ENCODE data around the gene PLIN5. TPM values are rescaled to one million over a fixed set of nuclear protein-coding genes. Genes with fewer than 3 reads are reported as not detected.
"Not testable (repeated sequence)": the region's sequence is repeated elsewhere in the genome, so short reads cannot be mapped to it uniquely, and the experiment has no call there.

The PLIN5 gene
- total RNA-seq, 2 experiments from 2014 or later, result 0.32 to 0.56 TPM

DNA sequence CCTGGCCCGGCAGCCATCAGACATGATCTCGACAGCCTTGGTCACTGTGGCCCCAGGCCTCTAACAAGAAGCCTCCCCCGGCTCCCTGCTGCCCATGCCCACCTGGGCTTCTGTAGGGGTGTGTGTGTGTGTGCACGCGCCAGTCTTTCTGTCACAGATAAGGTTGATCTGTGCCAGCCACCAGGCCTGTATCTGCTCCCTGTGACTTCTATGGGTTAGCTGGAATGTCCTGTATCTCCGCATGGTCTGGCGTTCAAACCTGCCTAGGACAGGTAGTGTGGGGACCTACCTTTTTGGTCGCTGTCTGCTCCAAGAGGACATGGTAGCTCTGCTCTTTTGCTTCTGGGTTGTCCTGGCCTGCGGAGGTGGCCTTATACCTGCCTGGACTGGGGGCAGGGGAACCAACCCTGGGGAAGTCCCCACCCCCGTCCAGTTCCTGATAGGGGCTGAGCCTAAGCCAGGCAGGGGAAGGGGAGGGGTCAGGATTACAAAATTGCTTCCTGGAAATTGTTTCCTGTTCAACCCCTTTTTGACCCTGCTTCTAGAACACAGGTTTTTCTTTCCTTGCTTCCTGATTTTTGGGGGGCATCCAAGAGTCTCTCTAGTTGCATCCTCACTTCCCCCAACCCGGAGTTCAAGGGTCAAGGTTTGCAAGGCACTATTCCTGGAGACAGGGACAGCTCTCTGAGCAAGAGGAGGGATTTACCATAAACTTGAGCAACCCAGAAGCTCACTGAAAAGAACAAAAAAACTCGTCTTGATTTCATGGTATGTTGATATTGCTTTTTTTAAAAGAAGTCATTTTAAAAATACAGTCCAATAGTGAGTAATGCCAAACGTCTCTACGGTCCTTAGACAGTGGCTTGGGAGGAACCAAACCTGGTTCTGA is 4.9 kb upstream of the PLIN5 start, which contains the start of gene LRG1:
TSS of gene LRG1 (minus strand) at position 344 of the 889 bp plus-strand sequence. CDS start at position 321, 23 bp downstream.
- peak within 1 kb of the TSS; percentile 68 for H3K4me3 Mint-ChIP-seq
- DNase-seq, result peak; percentile 27

GRCh38 chr19:4539169-4539692 is 4.2 kb upstream of the PLIN5 start:
- peaks cover 11% of the 10 kb centered on the region for H3K4me1 Mint-ChIP-seq
- H3K9me3 Mint-ChIP-seq, result no peaks in the 10 kb centered on the region
- no peak for DNase-seq
- H3K36me3 Mint-ChIP-seq, result no peaks in the 10 kb centered on the region
- no peak overlapping the region for H3K27ac Mint-ChIP-seq
- H3K27me3 Mint-ChIP-seq, result peaks cover 25% of the 10 kb centered on the region
- H3K4me3 Mint-ChIP-seq, result no peak overlapping the region

More for the DNA sequence above, 4.9 kb upstream of the PLIN5 start, which contains the start of gene LRG1:
- Mint-ChIP-seq H3K27ac (no peak within 1 kb of the TSS), H3K4me1 (peaks cover 11% of the 10 kb centered on the region), H3K27me3 (peaks cover 23% of the 10 kb centered on the region), H3K9me3 (no peaks in the 10 kb centered on the region), H3K36me3 (no peaks in the 10 kb centered on the region)

DNA sequence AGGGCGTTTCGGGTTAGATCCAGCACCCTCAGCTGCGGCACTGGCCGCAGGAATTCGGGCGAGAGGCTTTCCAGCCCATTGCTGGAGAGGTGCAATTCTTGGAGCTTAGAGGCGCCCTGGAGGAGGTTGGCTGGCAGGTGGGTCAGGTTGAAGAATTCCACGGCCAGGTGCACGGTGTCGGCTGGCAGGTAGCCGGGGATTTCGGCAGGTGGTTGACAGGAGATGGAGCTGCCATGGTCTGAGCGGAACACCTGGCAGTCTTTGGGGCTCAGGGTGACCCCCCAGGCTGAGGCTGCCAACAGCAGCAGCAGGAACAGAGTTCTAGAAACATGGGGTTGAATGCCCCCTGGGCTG is 3.6 kb upstream of the PLIN5 start:
- no peak overlapping the region for H3K4me3 Mint-ChIP-seq
- H3K36me3 Mint-ChIP-seq, result no peaks in the 10 kb centered on the region
- no peak for DNase-seq
- H3K27ac Mint-ChIP-seq, result no peak overlapping the region
- H3K4me1 Mint-ChIP-seq, result peaks cover 11% of the 10 kb centered on the region
- no peaks in the 10 kb centered on the region for H3K9me3 Mint-ChIP-seq
- H3K27me3 Mint-ChIP-seq, result peaks cover 25% of the 10 kb centered on the region

- no peak for DNase-seq
- Mint-ChIP-seq H3K9me3 (no peaks in the 10 kb centered on the region), H3K27me3 (peaks cover 25% of the 10 kb centered on the region), H3K4me3 (no peak overlapping the region), H3K27ac (no peak overlapping the region), H3K4me1 (peaks cover 11% of the 10 kb centered on the region), H3K36me3 (no peaks in the 10 kb centered on the region)
Measured at GRCh38 chr19:4537953-4538600, 3.1 kb upstream of the PLIN5 start.

DNA sequence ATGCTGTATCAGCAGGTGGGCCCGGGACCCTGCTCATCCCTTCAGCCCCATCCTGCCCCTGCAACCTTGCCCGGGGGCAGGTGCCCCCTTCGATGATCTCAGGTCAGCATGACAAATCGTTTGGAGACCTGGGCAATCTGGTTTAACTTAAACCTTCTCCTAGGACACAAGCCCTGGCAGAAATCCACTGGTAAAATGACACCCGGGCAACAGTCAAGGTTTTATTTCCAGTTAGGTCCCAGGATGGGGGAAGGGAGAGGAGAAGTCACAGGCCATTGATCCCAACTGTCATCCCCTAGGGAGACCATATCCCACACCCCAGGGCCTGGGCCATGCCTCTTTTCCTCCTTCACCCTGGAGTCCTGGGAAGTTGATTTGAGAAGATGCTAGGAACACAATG is 1.8 kb upstream of the PLIN5 start:
- Mint-ChIP-seq H3K4me1 (peaks cover 11% of the 10 kb centered on the region), H3K9me3 (no peaks in the 10 kb centered on the region), H3K4me3 (no peak overlapping the region), H3K27ac (no peak overlapping the region), H3K36me3 (no peaks in the 10 kb centered on the region), H3K27me3 (peaks cover 25% of the 10 kb centered on the region)
- no peak for DNase-seq

- Mint-ChIP-seq H3K4me3 (no peak overlapping the region), H3K27ac (no peak overlapping the region), H3K4me1 (peaks cover 5% of the 10 kb centered on the region), H3K9me3 (no peaks in the 10 kb centered on the region), H3K36me3 (no peaks in the 10 kb centered on the region), H3K27me3 (peaks cover 13% of the 10 kb centered on the region)
- DNase-seq, result no peak
Measured at GRCh38 chr19:4533835-4534424, 1.1 kb downstream of the PLIN5 start.

- Mint-ChIP-seq H3K36me3 (no peaks in the 10 kb centered on the region), H3K9me3 (no peaks in the 10 kb centered on the region), H3K27ac (no peak overlapping the region), H3K27me3 (peaks cover 11% of the 10 kb centered on the region), H3K4me1 (peaks cover 5% of the 10 kb centered on the region), H3K4me3 (no peak overlapping the region)
- DNase-seq, result no peak
Measured at GRCh38 chr19:4533334-4533733, 1.7 kb downstream of the PLIN5 start.

DNA sequence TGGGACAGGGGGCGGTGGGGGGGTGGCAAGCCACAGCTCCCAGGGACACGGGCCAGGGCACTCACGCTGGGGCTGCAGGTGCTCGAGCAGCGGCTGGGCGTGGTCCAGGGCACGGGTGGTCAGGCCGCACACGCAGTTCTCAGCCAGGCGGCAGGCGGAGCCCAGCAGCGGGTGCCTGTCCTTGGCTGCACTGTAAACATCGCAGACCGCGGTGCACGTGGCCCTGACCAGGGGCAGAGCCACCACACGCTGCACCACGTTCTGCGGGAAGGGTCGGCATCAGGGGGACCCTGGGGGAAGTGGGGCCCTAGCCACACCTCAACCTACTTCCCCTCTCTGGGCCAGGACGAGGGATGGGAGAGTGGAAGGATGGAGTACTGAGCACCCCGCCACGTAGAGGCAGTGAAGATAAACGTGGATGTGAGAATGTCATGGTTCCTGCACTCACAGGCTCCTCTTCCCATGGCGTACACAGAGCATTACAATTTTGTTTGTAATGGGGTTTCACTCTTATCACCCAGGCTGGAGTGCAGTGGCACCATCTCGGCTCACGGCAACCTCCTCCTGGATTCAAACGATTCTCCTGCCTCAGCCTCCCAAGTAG is 3.4 kb downstream of the PLIN5 start:
- H3K4me1 Mint-ChIP-seq, result peaks cover 5% of the 10 kb centered on the region

DNA sequence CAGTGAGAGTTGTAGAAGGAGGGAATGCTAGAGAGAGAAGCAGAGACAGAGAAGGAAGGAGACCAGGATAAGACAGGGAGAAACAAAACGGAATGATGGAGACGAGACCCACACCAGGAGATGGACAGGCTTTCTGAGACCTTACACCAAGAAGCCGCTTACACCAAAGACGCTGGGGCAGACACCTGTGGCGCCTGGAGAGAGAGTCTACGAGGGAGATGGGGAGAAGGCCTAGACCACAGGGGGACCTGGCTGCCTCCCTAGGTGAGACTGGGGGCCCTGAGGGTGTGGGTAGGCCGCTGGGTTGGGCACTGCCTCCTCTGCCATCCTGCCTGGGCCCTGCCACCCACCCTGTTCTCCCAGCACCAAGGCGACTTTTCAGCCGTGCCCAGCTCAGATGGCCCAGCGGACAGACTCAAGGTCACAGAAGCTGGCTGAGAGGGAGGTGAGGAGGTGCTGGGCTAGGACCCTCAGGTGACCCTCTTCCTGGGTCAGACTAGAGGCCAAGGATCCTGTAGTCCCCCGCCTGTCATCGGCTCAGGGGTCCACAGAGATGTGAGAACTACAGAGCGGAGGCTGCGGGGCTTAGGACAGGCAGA is 5.0 kb downstream of the PLIN5 start:
- no peak overlapping the region for H3K4me3 Mint-ChIP-seq

More for the DNA sequence above, 3.4 kb downstream of the PLIN5 start:
- H3K9me3 Mint-ChIP-seq, result no peaks in the 10 kb centered on the region
- no peak overlapping the region for H3K4me3 Mint-ChIP-seq
- H3K27ac Mint-ChIP-seq, result no peak overlapping the region
- no peak for DNase-seq
- H3K36me3 Mint-ChIP-seq, result no peaks in the 10 kb centered on the region
- peaks cover 8% of the 10 kb centered on the region for H3K27me3 Mint-ChIP-seq

DNA sequence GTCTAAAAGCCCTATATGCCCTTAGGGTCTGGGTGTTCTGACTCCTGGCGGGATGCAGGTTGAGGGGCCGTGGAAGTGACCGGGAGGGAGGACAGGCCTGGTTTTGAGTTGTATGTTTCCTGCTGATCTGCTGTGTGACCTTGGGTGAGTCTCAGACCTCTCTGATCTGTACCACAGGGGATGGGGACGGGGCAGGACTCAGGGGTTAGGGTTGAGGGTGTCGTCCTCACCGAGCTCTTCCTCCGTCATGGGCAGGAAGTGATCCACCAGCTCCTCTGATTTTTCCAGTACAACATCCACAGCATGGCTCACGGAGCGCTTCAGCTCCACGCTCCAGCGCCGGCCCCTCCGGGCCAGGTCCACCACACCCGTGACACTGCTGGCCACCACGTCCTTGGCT is 6.2 kb downstream of the PLIN5 start:
- H3K36me3 Mint-ChIP-seq, result no peaks in the 10 kb centered on the region
- H3K27me3 Mint-ChIP-seq, result no peaks in the 10 kb centered on the region
- no peak for DNase-seq
- no peaks in the 10 kb centered on the region for H3K4me1 Mint-ChIP-seq
- H3K9me3 Mint-ChIP-seq, result no peaks in the 10 kb centered on the region
- H3K4me3 Mint-ChIP-seq, result no peak overlapping the region
- H3K27ac Mint-ChIP-seq, result no peak overlapping the region

More for the DNA sequence above, 5.0 kb downstream of the PLIN5 start:
- Mint-ChIP-seq H3K27ac (no peak overlapping the region), H3K36me3 (no peaks in the 10 kb centered on the region), H3K27me3 (peaks cover 2% of the 10 kb centered on the region), H3K4me1 (no peaks in the 10 kb centered on the region), H3K9me3 (no peaks in the 10 kb centered on the region)
- DNase-seq, result no peak

- not testable (repeated sequence) for DNase-seq, H3K36me3 Mint-ChIP-seq, H3K4me3 Mint-ChIP-seq, H3K4me1 Mint-ChIP-seq, H3K9me3 Mint-ChIP-seq, H3K27ac Mint-ChIP-seq, H3K27me3 Mint-ChIP-seq
Measured at GRCh38 chr19:4527377-4527776, 7.6 kb downstream of the PLIN5 start.

DNA sequence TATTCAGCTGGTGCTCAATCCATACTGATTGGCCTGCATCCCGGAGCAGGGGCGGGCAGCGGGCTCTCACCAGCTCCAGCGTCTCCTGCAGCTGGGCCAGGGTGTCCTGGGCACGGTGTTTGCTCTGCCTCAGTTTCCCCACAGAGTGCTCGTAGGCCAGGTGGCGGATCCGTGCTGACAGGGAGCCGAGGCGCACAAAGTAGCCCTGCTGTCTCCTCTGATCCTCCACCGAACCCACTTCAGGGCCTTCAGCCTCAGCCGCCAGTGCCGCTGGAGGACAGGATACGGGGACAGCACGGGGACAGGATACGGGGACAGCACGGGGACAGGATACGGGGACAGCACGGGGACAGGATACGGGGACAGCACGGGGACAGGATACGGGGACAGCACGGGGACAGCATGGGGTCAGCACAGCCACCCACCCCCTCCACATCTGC is 9.4 kb downstream of the PLIN5 start:
- Mint-ChIP-seq H3K4me3 (no peak overlapping the region), H3K9me3 (no peaks in the 10 kb centered on the region), H3K4me1 (no peaks in the 10 kb centered on the region), H3K27ac (no peak overlapping the region), H3K36me3 (no peaks in the 10 kb centered on the region), H3K27me3 (no peaks in the 10 kb centered on the region)
- DNase-seq, result no peak

DNA sequence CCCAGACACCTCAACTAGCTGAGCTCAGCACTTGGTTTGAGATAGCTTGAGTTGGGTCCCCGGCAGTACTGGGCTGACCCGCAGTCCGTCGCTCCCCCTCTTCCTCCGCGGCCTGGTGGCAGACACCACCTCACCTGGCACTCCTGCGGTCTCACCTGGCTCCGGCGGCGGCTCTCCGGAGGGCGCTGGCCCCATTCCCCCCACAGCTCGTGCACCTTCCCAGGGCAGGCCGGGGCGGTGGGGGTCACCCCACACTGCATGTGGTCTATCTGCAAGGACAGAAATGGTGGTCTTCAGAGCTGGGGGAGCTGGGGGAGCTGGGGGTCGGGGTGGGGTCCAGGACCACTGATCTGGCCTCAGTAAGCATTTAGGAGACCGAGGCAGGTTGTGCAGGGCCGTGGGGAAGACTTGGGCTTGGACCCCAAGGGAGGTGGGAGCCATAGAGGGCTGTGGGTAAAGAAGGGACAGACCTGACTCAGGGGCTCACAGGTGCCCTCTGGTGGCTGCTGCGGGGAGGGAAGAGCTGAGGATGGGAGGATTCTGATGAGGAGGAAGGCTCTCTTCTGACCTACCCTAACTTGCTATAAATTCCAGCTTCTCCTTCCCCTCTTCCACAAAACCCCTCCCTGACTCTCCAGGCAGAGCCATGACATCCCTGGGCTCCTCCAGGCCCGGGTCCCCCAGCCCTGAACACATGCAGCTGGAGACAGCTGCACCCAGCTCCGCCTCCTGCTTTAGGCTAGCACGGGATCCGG is 10.0 kb downstream of the PLIN5 start:
- Mint-ChIP-seq H3K9me3 (no peaks in the 10 kb centered on the region), H3K4me1 (no peaks in the 10 kb centered on the region), H3K36me3 (no peaks in the 10 kb centered on the region), H3K27ac (no peak overlapping the region), H3K4me3 (no peak overlapping the region), H3K27me3 (no peaks in the 10 kb centered on the region)
- peak; percentile 69 for DNase-seq
